Breast epithelium (tissue), 3 donors: ENCODE data around the gene DNAAF2.

Experiments
- POLR2A ChIP-seq: fragments of 450-650 bp; IDR thresholded peaks from one replicate; pipeline ENCODE4 v1.6.1; 2016; ENCODE audit warnings: antibody characterized with exemption, mild to moderate bottlenecking, moderate library complexity
- POLR2AphosphoS5 ChIP-seq, 3 donors: sonication (generic); formaldehyde crosslinking; IDR thresholded peaks; one replicate each; pipeline ENCODE4 v1.6.1; 2017; ENCODE audit warnings: antibody characterized with exemption in 3 of 3
- TF ChIP-seq, protein P1 (sequence below), 3 donors: fragments of 450-650 bp; IDR thresholded peaks; one replicate each; pipeline ENCODE4 v1.5.1; 2016 to 2017; ENCODE audit warnings: antibody characterized with exemption in 3 of 3, mild to moderate bottlenecking in 3 of 3, moderate library complexity in 3 of 3

- TF ChIP-seq, protein P1, sequence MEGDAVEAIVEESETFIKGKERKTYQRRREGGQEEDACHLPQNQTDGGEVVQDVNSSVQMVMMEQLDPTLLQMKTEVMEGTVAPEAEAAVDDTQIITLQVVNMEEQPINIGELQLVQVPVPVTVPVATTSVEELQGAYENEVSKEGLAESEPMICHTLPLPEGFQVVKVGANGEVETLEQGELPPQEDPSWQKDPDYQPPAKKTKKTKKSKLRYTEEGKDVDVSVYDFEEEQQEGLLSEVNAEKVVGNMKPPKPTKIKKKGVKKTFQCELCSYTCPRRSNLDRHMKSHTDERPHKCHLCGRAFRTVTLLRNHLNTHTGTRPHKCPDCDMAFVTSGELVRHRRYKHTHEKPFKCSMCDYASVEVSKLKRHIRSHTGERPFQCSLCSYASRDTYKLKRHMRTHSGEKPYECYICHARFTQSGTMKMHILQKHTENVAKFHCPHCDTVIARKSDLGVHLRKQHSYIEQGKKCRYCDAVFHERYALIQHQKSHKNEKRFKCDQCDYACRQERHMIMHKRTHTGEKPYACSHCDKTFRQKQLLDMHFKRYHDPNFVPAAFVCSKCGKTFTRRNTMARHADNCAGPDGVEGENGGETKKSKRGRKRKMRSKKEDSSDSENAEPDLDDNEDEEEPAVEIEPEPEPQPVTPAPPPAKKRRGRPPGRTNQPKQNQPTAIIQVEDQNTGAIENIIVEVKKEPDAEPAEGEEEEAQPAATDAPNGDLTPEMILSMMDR (IDR thresholded peaks at IDR 0.05): no peak
- TF ChIP-seq POLR2A: no peak
- TF ChIP-seq POLR2AphosphoS5 (IDR thresholded peaks at IDR 0.05): no peak
Observed at GRCh38 chr14:49617852-49618519, 17.1 kb downstream of the DNAAF2 start.
